GM12891 (cell line): ENCODE results near the gene FUT8.

ENCODE experiments used
- DNase-seq: peaks from one replicate; pipeline ENCODE4 v3.0.0; 2011; ENCODE audit warnings: low spot score; ENCODE audit not compliant: insufficient read length
- FAIRE-seq: peaks from 2 replicates; lab custom pipeline; 2011; peaks lifted over from hg19 to GRCh38; lab: Jason Lieb, UNC
- PAX5 ChIP-seq: IDR thresholded peaks from 2 replicates; pipeline ENCODE4 v1.6.1; 2011; ENCODE audit warnings: low read length, moderate library complexity, mild to moderate bottlenecking; ENCODE audit not compliant: insufficient read depth, severe bottlenecking
- POLR2A ChIP-seq: IDR thresholded peaks from 2 replicates; pipeline ENCODE4 v1.6.1; 2011; ENCODE audit warnings: low read depth, low read length, control low read depth
- POLR2AphosphoS5 ChIP-seq: IDR thresholded peaks from 2 replicates; pipeline ENCODE4 v1.6.1; 2011; ENCODE audit warnings: low read depth, low read length, control low read depth
- POU2F2 ChIP-seq: IDR thresholded peaks from 2 replicates; pipeline ENCODE4 v1.6.1; 2011; ENCODE audit warnings: low read depth, mild to moderate bottlenecking, control low read depth, low read length, moderate library complexity
- SPI1 ChIP-seq: IDR thresholded peaks from 2 replicates; pipeline ENCODE4 v1.6.1; 2011; ENCODE audit warnings: low read depth, low read length, control low read depth
- TAF1 ChIP-seq: IDR thresholded peaks from 2 replicates; pipeline ENCODE4 v1.6.1; 2011; ENCODE audit warnings: low read depth, low read length, control low read depth

FUT8 gene

GRCh38 chr14:65470404-65470880 lies 57.9 kb downstream of the FUT8 start:
- peak; percentile 15; the same call in 1 of the 2 replicates for TF ChIP-seq SPI1
- no peak for TF ChIP-seq PAX5
- TF ChIP-seq POLR2AphosphoS5: no peak
- TF ChIP-seq TAF1: no peak
- TF ChIP-seq POU2F2: no peak
- no peak for TF ChIP-seq POLR2A
- FAIRE-seq: peak; percentile 72
- no peak for DNase-seq

- peak; percentile 48 for FAIRE-seq
- peak; percentile 29 for DNase-seq
- TF ChIP-seq PAX5: no peak
- no peak for TF ChIP-seq POLR2AphosphoS5
- TF ChIP-seq SPI1: no peak
- no peak for TF ChIP-seq TAF1
- TF ChIP-seq POLR2A: no peak
- no peak for TF ChIP-seq POU2F2
These were observed 58.7 kb downstream of the FUT8 start for GRCh38 chr14:65471038-65471878.

GRCh38 chr14:65472189-65472588 lies 59.7 kb downstream of the FUT8 start:
- DNase-seq: no peak
- FAIRE-seq: no peak
- TF ChIP-seq SPI1 (no peak), POLR2A (no peak), PAX5 (no peak), POU2F2 (no peak), TAF1 (no peak), POLR2AphosphoS5 (no peak)

GRCh38 chr14:65476273-65476941 lies 63.9 kb downstream of the FUT8 start:
- FAIRE-seq: peak; percentile 77
- DNase-seq: no peak
- TF ChIP-seq SPI1 (0 out of 2 replicates have a peak, but pooled peaks have one; percentile 9), POLR2AphosphoS5 (no peak)

- FAIRE-seq (no peak), DNase-seq (no peak)
- TF ChIP-seq POLR2AphosphoS5 (no peak), POU2F2 (no peak), SPI1 (no peak)
These were observed 64.4 kb downstream of the FUT8 start for GRCh38 chr14:65476942-65477318.

- FAIRE-seq (no peak), DNase-seq (no peak)
- TF ChIP-seq PAX5 (no peak), TAF1 (no peak), POLR2A (no peak), SPI1 (no peak)
These were observed 65.5 kb downstream of the FUT8 start for GRCh38 chr14:65478017-65478416.

- TF ChIP-seq POLR2AphosphoS5 (no peak), POLR2A (no peak), POU2F2 (no peak), PAX5 (no peak), SPI1 (no peak), TAF1 (no peak)
- FAIRE-seq (peak; percentile 69), DNase-seq (no peak)
These were observed 66.1 kb downstream of the FUT8 start for GRCh38 chr14:65478596-65478995.

- TF ChIP-seq SPI1 (no peak), POLR2A (no peak), PAX5 (no peak), POLR2AphosphoS5 (no peak), TAF1 (no peak), POU2F2 (no peak)
- DNase-seq (no peak), FAIRE-seq (no peak)
These were observed 66.9 kb downstream of the FUT8 start for GRCh38 chr14:65479386-65479785.

GRCh38 chr14:65482757-65483438 lies 70.4 kb downstream of the FUT8 start:
- FAIRE-seq (peak; percentile 71), DNase-seq (no peak)
- TF ChIP-seq POLR2AphosphoS5 (no peak), TAF1 (no peak), SPI1 (no peak), POLR2A (no peak), PAX5 (no peak), POU2F2 (no peak)

GRCh38 chr14:65483647-65484046 lies 71.1 kb downstream of the FUT8 start:
- no peak for TF ChIP-seq POU2F2
- TF ChIP-seq SPI1: no peak
- no peak for TF ChIP-seq POLR2AphosphoS5
- TF ChIP-seq POLR2A: no peak
- FAIRE-seq (no peak), DNase-seq (no peak)
